GM23248 (cell line): ENCODE data around the gene PPCDC. TPM values are rescaled to one million over a fixed set of nuclear protein-coding genes. Genes with fewer than 3 reads are reported as not detected.

Experiments
- DNase-seq: peaks from one replicate; pipeline ENCODE4 v3.0.0-alpha.2; 2015
- H2AFZ ChIP-seq: fragments of 200-600 bp; sonication (generic); 2 replicates; pipeline ENCODE4 v1.6.1; 2016; ENCODE audit warnings: antibody characterized with exemption
- H3F3A ChIP-seq: fragments of 200-600 bp; sonication (generic); 2 replicates; pipeline ENCODE4 v1.6.1; 2016; ENCODE audit warnings: mild to moderate bottlenecking, antibody characterized with exemption, mixed run types; ENCODE audit not compliant: insufficient read depth
- H3K27ac ChIP-seq: fragments of 200-600 bp; sonication (generic); 2 replicates; pipeline ENCODE4 v1.5.1; 2016; ENCODE audit warnings: mild to moderate bottlenecking
- H3K27me3 ChIP-seq: fragments of 200-600 bp; sonication (generic); replicated peaks from 2 replicates; pipeline ENCODE4 v1.6.1; 2016; ENCODE audit warnings: mild to moderate bottlenecking; ENCODE audit not compliant: insufficient read depth
- H3K36me3 ChIP-seq: fragments of 200-600 bp; sonication (generic); 2 replicates; pipeline ENCODE4 v1.6.1; 2016; ENCODE audit warnings: low read depth, mild to moderate bottlenecking
- H3K4me1 ChIP-seq: fragments of 200-600 bp; sonication (generic); 2 replicates; pipeline ENCODE4 v1.6.1; 2016; ENCODE audit warnings: mild to moderate bottlenecking; ENCODE audit not compliant: insufficient read depth
- H3K4me2 ChIP-seq: fragments of 200-600 bp; sonication (generic); one replicate; pipeline ENCODE4 v1.6.1; 2016; ENCODE audit warnings: mild to moderate bottlenecking; ENCODE audit not compliant: unreplicated experiment
- H3K4me3 ChIP-seq: fragments of 200-600 bp; sonication (generic); 2 replicates; pipeline ENCODE4 v1.5.1; 2016; ENCODE audit warnings: mild to moderate bottlenecking
- H3K79me2 ChIP-seq: fragments of 200-600 bp; sonication (generic); 2 replicates; pipeline ENCODE4 v1.6.1; 2016; ENCODE audit warnings: mild to moderate bottlenecking; ENCODE audit not compliant: insufficient read depth
- H3K9ac ChIP-seq: fragments of 200-600 bp; sonication (generic); 2 replicates; pipeline ENCODE4 v1.6.1; 2016; ENCODE audit warnings: mild to moderate bottlenecking
- H3K9me2 ChIP-seq: fragments of 200-600 bp; sonication (generic); 2 replicates; pipeline ENCODE4 v1.6.1; 2016; ENCODE audit warnings: mixed run types, mild to moderate bottlenecking, moderate library complexity; ENCODE audit not compliant: insufficient read depth
- H3K9me3 ChIP-seq: fragments of 200-600 bp; sonication (generic); one replicate; pipeline ENCODE4 v1.6.1; 2017; ENCODE audit warnings: low read depth
- H4K20me1 ChIP-seq: fragments of 200-600 bp; sonication (generic); 2 replicates; pipeline ENCODE4 v1.6.0; 2016; ENCODE audit not compliant: insufficient read depth
- EZH2 ChIP-seq: fragments of 200-600 bp; sonication (generic); IDR thresholded peaks from 2 replicates; pipeline ENCODE4 v1.6.1; 2018; ENCODE audit warnings: antibody characterized with exemption, mild to moderate bottlenecking; ENCODE audit not compliant: insufficient read depth, poor library complexity, severe bottlenecking
- EZH2phosphoT487 ChIP-seq: fragments of 200-600 bp; sonication (generic); IDR thresholded peaks from 2 replicates; pipeline ENCODE4 v1.6.1; 2018; ENCODE audit warnings: antibody characterized with exemption, moderate library complexity, mild to moderate bottlenecking, low read depth; ENCODE audit not compliant: insufficient read depth
- WGBS, 2 experiments: methylation state at CpG; one replicate each; pipeline ENCODE4 v1.1.6; 2015 to 2017; ENCODE audit warnings: low lambda C conversion rate in 2 of 2, low coverage in 1 of 2; ENCODE audit errors: missing lambda C conversion rate in 2 of 2; 5-methylcytosine and 5-hydroxymethylcytosine counted together
- in situ Hi-C: fragments of 300-500 bp; cut with MboI; formaldehyde crosslinking; loops from 2 replicates; pipeline ENCODE4 v1.15.0; 2020
- polyA plus RNA-seq: library from polyadenylated mRNA; unstranded; fragments of >200 nt; fragmentation: Nextera tagmentation; extraction: Ambion mirVana; gene quantifications from 2 replicates; pipeline ENCODE4 v1.2.1, GENCODE V29; 2016
- total RNA-seq: library from RNA; depleted of rRNA; stranded (reverse); fragments of >200 nt; shearing (Covaris generic); gene quantifications from 2 replicates; pipeline ENCODE4 v1.2.3, GENCODE V29; 2014

PPCDC gene
- total and polyA plus RNA-seq, 2 experiments from 2014 or later = 9.0 to 20.0 TPM

DNA sequence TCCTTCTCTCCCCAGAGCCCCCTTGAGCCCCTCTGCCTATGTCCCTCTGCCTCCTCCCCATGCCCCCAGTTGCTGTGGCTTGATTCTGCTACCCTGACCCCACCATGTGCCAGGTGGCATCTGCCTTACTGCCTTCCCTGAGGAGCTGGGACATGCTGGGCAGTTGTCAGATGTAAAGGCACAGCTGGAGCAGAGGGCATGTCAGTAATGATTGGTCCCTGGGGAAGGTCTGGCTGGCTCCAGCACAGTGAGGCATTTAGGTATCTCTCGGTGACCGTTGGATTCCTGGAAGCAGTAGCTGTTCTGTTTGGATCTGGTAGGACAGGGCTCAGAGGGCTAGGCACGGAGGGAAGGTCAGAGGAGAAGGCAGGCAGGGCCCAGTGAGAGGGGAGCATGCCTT, 3.5 kb upstream of the PPCDC start:
- Histone ChIP-seq H4K20me1 (no peaks in the 10 kb centered on the region), H3K9me3 (no peaks in the 10 kb centered on the region), H3F3A (no peaks in the 10 kb centered on the region), H3K79me2 (peaks cover 14% of the 10 kb centered on the region), H3K4me2 (no peak overlapping the region), H3K36me3 (no peaks in the 10 kb centered on the region), H3K4me1 (no peaks in the 10 kb centered on the region), H3K9ac (no peak overlapping the region), H2AFZ (no peak overlapping the region), H3K4me3 (no peak overlapping the region), H3K9me2 (no peaks in the 10 kb centered on the region), H3K27me3 (no peaks in the 10 kb centered on the region), H3K27ac (no peak overlapping the region)
- 78 to 90% methylated on average over 3 of the region's 3 CpGs for WGBS, 2 experiments
- no peak for DNase-seq
- TF ChIP-seq EZH2phosphoT487 (no peak), EZH2 (no peak)
- in situ Hi-C loops = no loop called here

- Histone ChIP-seq H3K79me2 (peaks cover 24% of the 10 kb centered on the region), H3K27ac (no peak overlapping the region), H3K9me2 (no peaks in the 10 kb centered on the region), H3K9ac (no peak overlapping the region), H3K27me3 (no peaks in the 10 kb centered on the region), H3K4me1 (no peaks in the 10 kb centered on the region), H2AFZ (no peak overlapping the region), H4K20me1 (no peaks in the 10 kb centered on the region), H3K4me3 (no peak overlapping the region), H3K4me2 (no peak overlapping the region), H3F3A (no peaks in the 10 kb centered on the region), H3K36me3 (no peaks in the 10 kb centered on the region), H3K9me3 (no peaks in the 10 kb centered on the region)
- no peak for DNase-seq
- in situ Hi-C loops = no loop called here
- 69 to 80% methylated on average over 8 of the region's 8 CpGs for WGBS, 2 experiments
- TF ChIP-seq EZH2phosphoT487 (no peak), EZH2 (no peak)
These were observed 2.0 kb upstream of the PPCDC start for GRCh38 chr15:75021341-75021740.

DNA sequence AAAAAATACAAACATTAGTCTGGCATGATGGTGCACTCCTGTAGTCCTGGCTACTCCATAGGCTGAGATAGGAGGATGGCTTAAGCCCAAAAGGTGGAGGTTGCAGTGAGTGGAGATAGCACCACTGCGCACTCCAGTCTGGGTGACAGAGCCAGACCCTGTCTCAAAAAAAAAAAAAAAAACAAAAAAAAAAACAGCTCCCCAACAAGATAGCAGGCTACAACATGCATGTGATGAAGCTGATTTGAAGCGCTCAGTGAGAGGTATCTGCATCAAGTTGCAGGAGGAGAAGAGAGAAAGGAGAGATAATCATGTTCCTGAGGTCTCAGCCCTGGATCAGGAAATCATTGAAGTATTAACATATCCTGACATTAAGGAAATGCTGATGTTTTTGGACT, 608 bp upstream of the PPCDC start:
- Histone ChIP-seq H3K9me3 (no peaks in the 10 kb centered on the region), H3K79me2 (peaks cover 24% of the 10 kb centered on the region), H3K27me3 (no peaks in the 10 kb centered on the region), H3K27ac (no peak overlapping the region), H3K4me3 (no peak overlapping the region), H3F3A (no peaks in the 10 kb centered on the region), H3K9ac (no peak overlapping the region), H3K4me2 (no peak overlapping the region), H4K20me1 (no peaks in the 10 kb centered on the region), H3K36me3 (no peaks in the 10 kb centered on the region), H3K4me1 (no peaks in the 10 kb centered on the region), H3K9me2 (no peaks in the 10 kb centered on the region), H2AFZ (peak overlapping the region; percentile 96)
- WGBS, 2 experiments = 94% methylated on average over 2 of the region's 2 CpGs
- in situ Hi-C loops = no loop called here
- DNase-seq = no peak
- TF ChIP-seq EZH2phosphoT487 (no peak), EZH2 (no peak)

DNA sequence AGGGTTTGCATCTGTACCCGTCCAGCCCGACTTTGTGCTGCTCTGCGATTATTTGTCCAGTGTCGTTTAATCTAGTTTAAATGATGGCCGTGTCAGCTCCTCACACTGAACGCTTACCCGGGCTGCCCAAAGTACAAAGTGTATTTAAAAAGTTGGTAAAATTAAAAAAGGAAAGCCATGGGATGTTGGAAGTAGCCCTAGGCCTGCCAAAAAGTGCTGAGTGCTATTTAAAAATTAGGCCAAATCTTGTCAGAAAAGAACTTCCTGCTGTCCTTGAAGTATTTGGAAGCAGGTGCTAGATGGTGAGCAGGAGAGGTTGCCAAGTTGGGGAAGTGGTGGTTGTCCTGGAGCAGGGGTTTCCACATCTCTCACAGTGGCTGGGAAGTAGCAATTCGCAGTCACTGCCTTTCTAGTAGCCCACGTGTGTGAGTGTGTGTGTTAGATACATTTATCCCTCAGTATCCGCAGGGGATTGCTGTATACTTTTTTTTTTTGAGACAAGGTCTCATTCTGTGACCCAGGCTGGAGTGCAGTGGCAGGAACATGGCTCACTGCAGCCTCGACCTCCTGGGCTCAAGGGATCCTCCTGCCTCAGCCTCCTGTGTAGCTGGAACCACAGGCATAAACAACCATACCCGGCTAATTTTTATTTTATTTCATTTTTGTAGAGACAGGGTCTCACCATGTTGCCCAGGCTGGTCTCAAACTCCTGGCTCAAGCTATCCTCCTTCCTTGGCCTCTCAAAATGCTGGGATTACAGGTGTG, 664 bp downstream of the PPCDC start:
- H2AFZ ChIP-seq = peak overlapping the region; percentile 96
- in situ Hi-C loops = no loop called here
- H3K79me2 ChIP-seq = peaks cover 24% of the 10 kb centered on the region
- H3F3A ChIP-seq = no peaks in the 10 kb centered on the region
- H3K4me2 ChIP-seq = peak overlapping the region; percentile 99
- H3K9me3 ChIP-seq = no peaks in the 10 kb centered on the region
- WGBS, 2 experiments = 10 to 11% methylated on average over 12 of the region's 12 CpGs
- TF ChIP-seq EZH2phosphoT487 (no peak), EZH2 (no peak)
- no peaks in the 10 kb centered on the region for H3K36me3 ChIP-seq
- H4K20me1 ChIP-seq = no peaks in the 10 kb centered on the region
- H3K9ac ChIP-seq = peak overlapping the region; percentile 99
- H3K27ac ChIP-seq = peak overlapping the region; percentile 47
- no peaks in the 10 kb centered on the region for H3K4me1 ChIP-seq
- H3K4me3 ChIP-seq = peak overlapping the region; percentile 97
- DNase-seq = peak; percentile 58
- no peaks in the 10 kb centered on the region for H3K27me3 ChIP-seq
- H3K9me2 ChIP-seq = no peaks in the 10 kb centered on the region

GRCh38 chr15:75025107-75025506, 1.7 kb downstream of the PPCDC start:
- H3K9ac ChIP-seq = peak overlapping the region; percentile 99
- no peak overlapping the region for H3K4me3 ChIP-seq
- H3K27me3 ChIP-seq = no peaks in the 10 kb centered on the region
- H3K27ac ChIP-seq = no peak overlapping the region
- H3K9me2 ChIP-seq = no peaks in the 10 kb centered on the region
- H3K4me1 ChIP-seq = peaks cover 7% of the 10 kb centered on the region
- H3K36me3 ChIP-seq = no peaks in the 10 kb centered on the region
- H3K4me2 ChIP-seq = no peak overlapping the region
- DNase-seq = no peak
- no peaks in the 10 kb centered on the region for H3K9me3 ChIP-seq
- TF ChIP-seq EZH2phosphoT487 (no peak), EZH2 (no peak)
- H2AFZ ChIP-seq = no peak overlapping the region
- in situ Hi-C loops = loop anchor here (5.0 kb wide), 1 partner anchor 182 kb away; no protein-coding TSS in a partner anchor
- H3F3A ChIP-seq = no peaks in the 10 kb centered on the region
- peaks cover 24% of the 10 kb centered on the region for H3K79me2 ChIP-seq
- WGBS, 2 experiments = 77 to 90% methylated on average over 3 of the region's 3 CpGs
- H4K20me1 ChIP-seq = no peaks in the 10 kb centered on the region
